Endothelial cell of umbilical vein (primary cell): ENCODE measurements around the gene MED14.

ENCODE experiments used
- EZH2 ChIP-seq: IDR thresholded peaks from 2 replicates; pipeline ENCODE4 v1.6.1; 2012; ENCODE audit warnings: borderline replicate concordance, low read depth, mild to moderate bottlenecking, moderate library complexity, low read length, inconsistent platforms; ENCODE audit not compliant: severe bottlenecking
- JUN ChIP-seq: IDR thresholded peaks from 2 replicates; pipeline ENCODE4 v1.6.1; 2011; ENCODE audit warnings: borderline replicate concordance, low read depth; ENCODE audit not compliant: insufficient read length, insufficient read depth
- POLR2A ChIP-seq: IDR thresholded peaks from 2 replicates; pipeline ENCODE4 v1.6.1; 2012; ENCODE audit warnings: low read depth, mild to moderate bottlenecking, control low read depth, low read length
- POLR2AphosphoS5 ChIP-seq: IDR thresholded peaks from 2 replicates; pipeline ENCODE4 v1.6.1; 2012; ENCODE audit warnings: low read depth, mild to moderate bottlenecking, control low read depth, low read length, moderate library complexity; ENCODE audit not compliant: insufficient read depth
- TF ChIP-seq, protein P1 (sequence below), 2 donors: IDR thresholded peaks; 1 replicate in 1 of 2; 2 replicates in 1 of 2; pipeline ENCODE4 v1.5.1; 2011; ENCODE audit warnings: low read length in 2 of 2, mild to moderate bottlenecking in 2 of 2, moderate library complexity in 2 of 2, control low read depth in 1 of 2, inconsistent platforms in 1 of 2, low read depth in 1 of 2; ENCODE audit not compliant: insufficient read depth in 1 of 2; ENCODE audit errors: extremely low read depth in 1 of 2
- TF ChIP-seq, protein P2 (sequence below): IDR thresholded peaks from 2 replicates; pipeline ENCODE4 v1.6.1; 2011; ENCODE audit not compliant: insufficient read depth, insufficient read length

DNA sequence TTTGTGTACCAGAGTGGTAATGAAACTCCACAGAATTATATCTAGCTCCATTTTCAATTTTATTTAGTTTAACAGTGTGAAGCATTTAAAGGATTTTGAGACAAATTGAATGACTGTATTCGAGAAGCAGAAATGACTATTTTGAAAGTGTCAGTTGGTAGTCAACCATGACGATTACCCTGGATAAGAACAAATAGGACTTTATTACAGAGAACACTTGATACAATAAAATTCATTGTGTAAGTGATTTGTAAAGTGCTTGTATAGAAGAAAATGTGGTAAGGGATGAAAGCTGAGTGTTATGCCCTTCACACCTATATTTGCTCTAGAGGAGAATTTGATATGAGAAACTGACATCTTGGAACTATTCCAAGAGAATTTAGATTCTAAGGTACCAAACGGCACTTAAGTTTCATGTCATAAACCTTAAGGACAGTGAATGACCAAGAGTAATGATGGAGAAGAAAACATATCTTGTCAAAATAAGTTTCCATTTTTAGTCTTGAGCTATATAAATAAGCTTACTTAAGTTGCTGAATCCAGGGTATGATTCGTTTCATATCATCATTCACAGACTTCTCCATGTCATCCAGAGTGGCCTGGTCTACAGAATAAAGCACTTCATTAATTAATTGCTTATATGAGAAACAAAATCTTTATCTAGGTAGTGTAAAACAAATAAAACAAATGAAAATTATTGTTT, 34.6 kb downstream of the MED14 start:
- TF ChIP-seq EZH2, result no peak
- TF ChIP-seq, protein P1, sequence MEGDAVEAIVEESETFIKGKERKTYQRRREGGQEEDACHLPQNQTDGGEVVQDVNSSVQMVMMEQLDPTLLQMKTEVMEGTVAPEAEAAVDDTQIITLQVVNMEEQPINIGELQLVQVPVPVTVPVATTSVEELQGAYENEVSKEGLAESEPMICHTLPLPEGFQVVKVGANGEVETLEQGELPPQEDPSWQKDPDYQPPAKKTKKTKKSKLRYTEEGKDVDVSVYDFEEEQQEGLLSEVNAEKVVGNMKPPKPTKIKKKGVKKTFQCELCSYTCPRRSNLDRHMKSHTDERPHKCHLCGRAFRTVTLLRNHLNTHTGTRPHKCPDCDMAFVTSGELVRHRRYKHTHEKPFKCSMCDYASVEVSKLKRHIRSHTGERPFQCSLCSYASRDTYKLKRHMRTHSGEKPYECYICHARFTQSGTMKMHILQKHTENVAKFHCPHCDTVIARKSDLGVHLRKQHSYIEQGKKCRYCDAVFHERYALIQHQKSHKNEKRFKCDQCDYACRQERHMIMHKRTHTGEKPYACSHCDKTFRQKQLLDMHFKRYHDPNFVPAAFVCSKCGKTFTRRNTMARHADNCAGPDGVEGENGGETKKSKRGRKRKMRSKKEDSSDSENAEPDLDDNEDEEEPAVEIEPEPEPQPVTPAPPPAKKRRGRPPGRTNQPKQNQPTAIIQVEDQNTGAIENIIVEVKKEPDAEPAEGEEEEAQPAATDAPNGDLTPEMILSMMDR (IDR thresholded peaks at IDR 0.05; ENCODE audit: extremely low read depth in 1 of 2, insufficient read depth in 1 of 2, low read depth in 1 of 2, low read length in 2 of 2), result no peak
- TF ChIP-seq POLR2AphosphoS5, result no peak
- TF ChIP-seq, protein P2, sequence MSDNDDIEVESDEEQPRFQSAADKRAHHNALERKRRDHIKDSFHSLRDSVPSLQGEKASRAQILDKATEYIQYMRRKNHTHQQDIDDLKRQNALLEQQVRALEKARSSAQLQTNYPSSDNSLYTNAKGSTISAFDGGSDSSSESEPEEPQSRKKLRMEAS, result no peak
- TF ChIP-seq POLR2A, result no peak
- TF ChIP-seq JUN, result no peak
